Ascending aorta (tissue), 2 donors: ENCODE results near the gene TXNRD1. TPM values are rescaled to one million over a fixed set of nuclear protein-coding genes. Genes with fewer than 3 reads are reported as not detected.
A peak's percentile ranks its signal among the peaks of the same experiment; 100 is the strongest.

Experiments
- DNase-seq, 2 donors: peaks; one replicate each; pipeline ENCODE4 v3.0.0-alpha.2; 2019; ENCODE audit warnings: low spot score in 2 of 2
- H3K27ac ChIP-seq, 2 donors: fragments of 200-600 bp; sonication (generic); one replicate each; pipeline ENCODE4 v1.5.1; 2016 to 2017; ENCODE audit warnings: mild to moderate bottlenecking in 1 of 2
- H3K27me3 ChIP-seq: fragments of 200-600 bp; sonication (generic); one replicate; pipeline ENCODE4 v1.5.1; 2017
- H3K36me3 ChIP-seq, 2 donors: fragments of 200-600 bp; sonication (generic); one replicate each; pipeline ENCODE4 v1.5.1; 2016
- H3K4me1 ChIP-seq, 2 donors: fragments of 200-600 bp; sonication (generic); one replicate each; pipeline ENCODE4 v1.5.1; 2016 to 2017; ENCODE audit warnings: mild to moderate bottlenecking in 1 of 2
- H3K4me3 ChIP-seq, 2 donors: fragments of 200-600 bp; sonication (generic); one replicate each; pipeline ENCODE4 v1.5.1; 2016 to 2017; ENCODE audit warnings: mild to moderate bottlenecking in 1 of 2
- H3K9me3 ChIP-seq, 2 donors: fragments of 200-600 bp; sonication (generic); one replicate each; pipeline ENCODE4 v1.5.1; 2016
- intact Hi-C: fragments of 100-400 bp; cut with DNase I; formaldehyde crosslinking; loops from one replicate; pipeline ENCODE4 v1.15.1; 2023
- total RNA-seq: library from RNA; depleted of rRNA; stranded (reverse); fragments of >200 nt; gene quantifications from one replicate; pipeline ENCODE4 v1.1.0, GENCODE V29; 2016
- TF ChIP-seq, protein P1 (sequence below), 3 experiments: fragments of 200-600 bp in 2 of 3; fragments of 450-650 bp in 1 of 3; sonication (generic) in 2 of 3; IDR thresholded peaks; one replicate each; pipeline ENCODE4 v1.5.1; 2016 to 2019; ENCODE audit warnings: antibody characterized with exemption in 3 of 3, mild to moderate bottlenecking in 1 of 3, moderate library complexity in 1 of 3

TXNRD1 gene
- total RNA-seq, 1 donor from 2014 or later, result 67.4 TPM

DNA sequence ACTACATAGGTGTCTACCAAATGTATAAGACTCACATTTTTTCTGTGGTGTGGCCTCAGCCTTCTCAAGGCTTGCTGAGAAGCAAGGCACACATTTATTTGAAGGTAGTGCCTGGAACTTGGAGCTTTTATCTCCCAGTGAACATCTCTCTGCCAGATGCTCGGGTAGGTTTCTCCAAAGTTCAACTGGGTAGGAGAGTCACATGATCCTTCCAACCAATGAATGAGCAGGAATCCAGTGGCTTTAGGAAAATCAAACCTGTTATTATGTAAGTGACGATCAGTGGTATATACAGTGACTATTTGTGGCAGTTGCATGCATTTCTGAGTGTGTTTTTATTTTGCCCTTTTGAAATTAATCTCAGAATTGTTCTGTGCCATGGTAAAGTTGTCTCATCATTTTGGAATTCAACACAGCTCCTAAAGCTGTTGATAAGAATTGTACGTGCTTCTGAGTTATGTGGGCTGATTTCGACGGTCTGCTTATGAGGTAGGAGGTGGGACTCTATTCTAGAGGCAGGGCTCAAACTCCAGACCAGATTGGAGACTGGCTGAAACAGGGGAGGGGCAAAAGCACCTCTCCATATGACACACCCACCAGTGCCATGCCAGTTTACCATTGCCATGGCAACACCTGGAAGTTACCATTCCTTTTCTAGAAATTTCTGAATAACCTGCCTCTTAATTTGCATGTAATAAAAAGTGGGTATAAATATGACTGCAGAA is 145.6 kb downstream of the TXNRD1 start:
- H3K9me3 ChIP-seq, result peaks cover 0 to 8% of the 10 kb centered on the region in 2 donors
- H3K4me1 ChIP-seq, result peaks cover 0 to 20% of the 10 kb centered on the region in 2 donors
- TF ChIP-seq, protein P1, sequence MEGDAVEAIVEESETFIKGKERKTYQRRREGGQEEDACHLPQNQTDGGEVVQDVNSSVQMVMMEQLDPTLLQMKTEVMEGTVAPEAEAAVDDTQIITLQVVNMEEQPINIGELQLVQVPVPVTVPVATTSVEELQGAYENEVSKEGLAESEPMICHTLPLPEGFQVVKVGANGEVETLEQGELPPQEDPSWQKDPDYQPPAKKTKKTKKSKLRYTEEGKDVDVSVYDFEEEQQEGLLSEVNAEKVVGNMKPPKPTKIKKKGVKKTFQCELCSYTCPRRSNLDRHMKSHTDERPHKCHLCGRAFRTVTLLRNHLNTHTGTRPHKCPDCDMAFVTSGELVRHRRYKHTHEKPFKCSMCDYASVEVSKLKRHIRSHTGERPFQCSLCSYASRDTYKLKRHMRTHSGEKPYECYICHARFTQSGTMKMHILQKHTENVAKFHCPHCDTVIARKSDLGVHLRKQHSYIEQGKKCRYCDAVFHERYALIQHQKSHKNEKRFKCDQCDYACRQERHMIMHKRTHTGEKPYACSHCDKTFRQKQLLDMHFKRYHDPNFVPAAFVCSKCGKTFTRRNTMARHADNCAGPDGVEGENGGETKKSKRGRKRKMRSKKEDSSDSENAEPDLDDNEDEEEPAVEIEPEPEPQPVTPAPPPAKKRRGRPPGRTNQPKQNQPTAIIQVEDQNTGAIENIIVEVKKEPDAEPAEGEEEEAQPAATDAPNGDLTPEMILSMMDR (IDR thresholded peaks at IDR 0.05), result no peak
- H3K27ac ChIP-seq, result peak overlapping the region; percentile 33 to 42
- H3K36me3 ChIP-seq, result no peaks in the 10 kb centered on the region
- H3K4me3 ChIP-seq, result no peak overlapping the region
- no peak for DNase-seq
- H3K27me3 ChIP-seq, result no peaks in the 10 kb centered on the region
- intact Hi-C loops, result no loop called here

DNA sequence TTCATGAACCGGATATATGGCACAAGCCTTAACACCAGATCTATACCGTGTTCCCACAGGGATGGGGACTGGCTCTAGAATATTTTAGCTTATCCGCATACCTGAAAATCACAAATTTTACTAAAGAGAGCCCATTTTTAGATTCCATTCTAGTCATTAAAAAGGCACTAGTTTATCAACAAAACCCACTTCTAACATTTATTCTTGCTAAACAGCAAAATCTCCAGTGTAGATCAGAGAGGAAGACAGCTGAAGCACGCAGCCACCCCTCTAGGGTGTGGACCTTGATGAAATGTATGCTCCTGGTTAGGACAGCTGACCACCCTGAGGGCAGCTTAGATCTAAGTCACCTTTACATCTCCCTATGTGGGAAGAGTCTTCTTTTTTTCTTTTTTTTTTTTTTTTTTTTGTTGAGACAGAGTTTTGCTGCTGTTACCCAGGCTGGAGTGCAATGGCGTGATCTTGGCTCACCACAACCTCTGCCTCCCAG is 150.4 kb downstream of the TXNRD1 start:
- Histone ChIP-seq H3K36me3 (no peaks in the 10 kb centered on the region), H3K27me3 (no peaks in the 10 kb centered on the region), H3K27ac (no peak overlapping the region), H3K9me3 (peaks cover 0 to 8% of the 10 kb centered on the region in 2 donors), H3K4me3 (no peak overlapping the region), H3K4me1 (peaks cover 0 to 16% of the 10 kb centered on the region in 2 donors)
- TF ChIP-seq, protein P1 (IDR thresholded peaks at IDR 0.05), result no peak
- intact Hi-C loops, result no loop called here
- no peak for DNase-seq

DNA sequence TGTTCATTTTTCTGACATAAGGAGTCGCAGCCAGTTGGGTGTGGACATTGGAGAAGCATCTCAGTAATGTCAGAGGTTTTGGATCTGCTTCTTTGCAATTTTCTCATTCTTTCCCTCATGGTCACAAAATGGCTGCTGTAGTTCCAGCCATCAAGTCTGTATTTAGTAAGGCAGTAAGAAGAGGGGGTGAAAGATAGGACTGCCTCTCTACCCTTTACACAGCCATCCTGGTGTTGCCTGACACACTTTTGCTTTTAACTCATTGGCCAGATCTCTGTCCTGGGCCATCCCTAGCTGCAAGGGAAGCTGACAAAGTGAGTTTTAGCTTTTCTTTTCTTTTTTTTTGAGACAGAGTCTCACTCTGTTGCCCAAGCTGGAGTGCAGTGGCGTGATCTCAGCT is 154.1 kb downstream of the TXNRD1 start:
- TF ChIP-seq, protein P1 (IDR thresholded peaks at IDR 0.05), result no peak
- Histone ChIP-seq H3K4me3 (no peak overlapping the region), H3K27ac (no peak overlapping the region), H3K9me3 (peaks cover 0 to 8% of the 10 kb centered on the region in 2 donors), H3K4me1 (peaks cover 0 to 5% of the 10 kb centered on the region in 2 donors), H3K27me3 (no peaks in the 10 kb centered on the region), H3K36me3 (no peaks in the 10 kb centered on the region)
- intact Hi-C loops, result no loop called here
- DNase-seq, result no peak

DNA sequence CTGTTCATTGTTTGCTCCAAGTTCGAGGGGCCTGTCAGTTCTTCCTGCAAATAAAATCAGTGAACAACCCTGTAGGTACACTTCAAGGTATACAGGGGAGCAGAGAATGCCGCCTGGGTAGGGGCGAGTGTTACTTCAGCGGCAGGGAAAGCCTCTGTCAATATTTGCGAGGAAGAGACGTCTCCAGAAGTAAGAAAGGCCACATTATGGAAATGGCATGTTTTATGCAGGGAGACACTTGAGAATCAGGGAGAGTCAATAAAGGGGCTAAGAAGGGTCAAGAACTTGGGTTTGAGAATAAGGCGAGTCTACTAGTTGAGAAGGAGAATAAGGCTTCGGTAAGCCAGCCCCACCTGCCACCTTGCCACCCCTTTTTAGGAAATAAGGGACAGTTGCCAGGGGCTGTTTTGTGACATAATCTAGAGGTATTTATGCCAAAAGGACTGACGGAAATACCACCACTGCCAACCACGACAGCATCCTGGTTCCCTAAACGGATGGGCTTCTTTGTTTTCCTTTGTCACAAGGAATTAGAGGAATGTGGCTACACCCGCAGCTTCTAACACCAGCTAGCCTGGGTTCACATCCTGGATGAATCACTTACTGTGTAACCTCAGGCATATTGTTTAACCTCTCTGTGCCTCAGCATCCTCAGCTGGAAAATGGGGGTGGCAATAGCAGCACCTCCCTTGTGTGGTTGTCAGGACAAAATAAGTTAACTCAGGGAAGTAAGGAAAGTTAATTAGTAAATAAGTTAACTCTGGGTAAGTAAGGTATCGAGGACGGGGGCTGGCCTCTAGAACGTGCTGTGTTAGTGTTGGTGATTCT is 155.7 kb downstream of the TXNRD1 start:
- intact Hi-C loops, result no loop called here
- no peaks in the 10 kb centered on the region for H3K36me3 ChIP-seq
- peaks cover 0 to 8% of the 10 kb centered on the region in 2 donors for H3K9me3 ChIP-seq
- no peaks in the 10 kb centered on the region for H3K27me3 ChIP-seq
- no peak for DNase-seq
- H3K27ac ChIP-seq, result no peak overlapping the region
- H3K4me3 ChIP-seq, result no peak overlapping the region
- TF ChIP-seq, protein P1 (IDR thresholded peaks at IDR 0.05), result no peak
- peaks cover 0 to 5% of the 10 kb centered on the region in 2 donors for H3K4me1 ChIP-seq

DNA sequence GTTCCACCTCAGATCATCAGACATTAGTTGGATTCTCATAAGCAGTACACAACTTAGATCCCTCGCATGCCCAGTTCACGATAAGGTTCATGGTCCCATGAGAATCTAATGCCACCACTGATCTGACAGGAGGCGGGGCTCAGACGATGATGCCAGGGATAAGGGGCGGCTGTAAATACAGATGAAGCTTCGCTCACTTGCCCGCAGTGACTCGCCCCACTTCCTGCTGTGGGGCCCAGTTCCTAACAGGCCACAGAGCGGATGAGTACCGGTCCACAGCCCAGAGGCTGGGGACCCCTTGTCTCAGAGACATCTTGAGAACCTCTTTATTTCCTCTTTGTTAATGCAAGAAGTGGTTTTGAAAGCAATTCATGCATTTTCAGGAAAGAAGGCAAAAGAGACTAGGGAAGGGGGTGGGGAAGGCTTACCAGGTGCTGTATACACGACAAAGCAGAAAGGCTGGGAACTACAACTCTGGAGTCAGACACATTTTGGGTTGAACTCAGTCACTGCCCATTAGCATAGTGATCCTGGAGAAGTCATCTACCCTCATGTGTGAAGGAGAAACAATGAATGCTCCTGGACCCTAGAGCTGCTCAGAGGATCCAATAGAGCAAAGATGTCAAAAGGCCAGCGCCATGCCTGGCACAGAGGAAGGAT is 156.6 kb downstream of the TXNRD1 start:
- H3K4me1 ChIP-seq, result peaks cover 0 to 5% of the 10 kb centered on the region in 2 donors
- TF ChIP-seq, protein P1 (IDR thresholded peaks at IDR 0.05), result no peak
- H3K9me3 ChIP-seq, result peaks cover 0 to 8% of the 10 kb centered on the region in 2 donors
- no peak overlapping the region for H3K4me3 ChIP-seq
- H3K27ac ChIP-seq, result no peak overlapping the region
- H3K36me3 ChIP-seq, result no peaks in the 10 kb centered on the region
- H3K27me3 ChIP-seq, result no peaks in the 10 kb centered on the region
- intact Hi-C loops, result no loop called here
- DNase-seq, result no peak
